K562 (cell line): ENCODE results near the gene GPNMB. TPM values are rescaled to one million over a fixed set of nuclear protein-coding genes. Genes with fewer than 3 reads are reported as not detected.
A peak's percentile ranks its signal among the peaks of the same experiment; 100 is the strongest.

ENCODE experiments used
- AFF4 ChIP-seq: sonication (generic); formaldehyde crosslinking; IDR thresholded peaks from 2 replicates; pipeline ENCODE4 v1.8.0; 2023; ENCODE audit warnings: mild to moderate bottlenecking, missing genetic modification reagents
- CUX1 ChIP-seq: fragments of 200-800 bp; sonication (Bioruptor generic); IDR thresholded peaks from 2 replicates; pipeline ENCODE4 v1.6.1; 2016; ENCODE audit warnings: missing genetic modification characterization, missing compliant biosample characterization
- FOXJ3 ChIP-seq: sonication (generic); formaldehyde crosslinking; IDR thresholded peaks from 2 replicates; pipeline ENCODE4 v1.4.0; 2020; ENCODE audit warnings: mild to moderate bottlenecking, missing genetic modification reagents
- LCOR ChIP-seq: sonication (generic); formaldehyde crosslinking; IDR thresholded peaks from 2 replicates; pipeline ENCODE4 v1.8.0; 2022; ENCODE audit warnings: mild to moderate bottlenecking, missing genetic modification reagents
- MCM5 ChIP-seq: fragments of 450-650 bp; IDR thresholded peaks from 2 replicates; pipeline ENCODE4 v1.6.1; 2016; ENCODE audit warnings: low read depth
- PHF20 ChIP-seq: fragments of 450-650 bp; IDR thresholded peaks from 2 replicates; pipeline ENCODE4 v1.6.1; 2018; ENCODE audit not compliant: partially characterized antibody
- RREB1 ChIP-seq: fragments of 250-450 bp; sonication (Bioruptor Pico); IDR thresholded peaks from 2 replicates; pipeline ENCODE4 v1.4.0; 2020
- SIN3A ChIP-seq, 2 experiments: fragments of 150-350 bp in 1 of 2; IDR thresholded peaks; 2 replicates each; pipeline ENCODE4 v1.6.1; 2011 to 2016; ENCODE audit warnings: borderline replicate concordance in 2 of 2, low read depth in 2 of 2, low read length in 2 of 2, mild to moderate bottlenecking in 2 of 2, moderate library complexity in 2 of 2; ENCODE audit not compliant: control insufficient read depth in 1 of 2
- ZNF121 ChIP-seq: sonication (generic); formaldehyde crosslinking; conservative IDR thresholded peaks from 2 replicates; pipeline ENCODE4 v1.8.0; 2022; ENCODE audit warnings: missing genetic modification reagents
- ZNF282 ChIP-seq: sonication (generic); formaldehyde crosslinking; IDR thresholded peaks from 2 replicates; pipeline ENCODE4 v1.8.1; 2023; ENCODE audit warnings: missing genetic modification reagents
- polyA plus RNA-seq, 8 experiments: library from polyadenylated mRNA; depleted of rRNA in 4 of 8; stranded (reverse) in 5 of 8; unstranded in 3 of 8; fragments of >200 nt; fragmentation: Nextera tagmentation in 2 of 8; fragmentation: Illumina TruSeq in 1 of 8; extraction: Ambion mirVana in 2 of 8; extraction: Trizol in 1 of 8; gene quantifications; 2 replicates each; pipeline versions ENCODE4 v1.2.1 to v1.2.3, GENCODE V29; 2011 to 2014; ENCODE audit warnings: inconsistent platforms in 1 of 8, missing spikeins in 1 of 8
- total RNA-seq, 7 experiments: library from RNA; depleted of rRNA in 6 of 7; stranded (reverse); fragments of >200 nt in 6 of 7; fragmentation: Illumina TruSeq in 2 of 7; extraction: Trizol in 2 of 7; gene quantifications; 2 replicates each; pipeline versions ENCODE4 v1.2.1 to v1.2.3, GENCODE V29; 2011 to 2021; ENCODE audit warnings: low replicate concordance in 1 of 7

The GPNMB gene
- total and polyA plus RNA-seq, 9 of the 15 experiments (the other 6 are each of a cell fraction or from before 2014, with no cell fraction given), result 0.15 to 0.72 (median 0.33) TPM

GRCh38 chr7:23298885-23299769 lies 52.6 kb downstream of the GPNMB start, which contains the start of gene MALSU1 (continued):
- TF ChIP-seq PHF20 (peak; percentile 96), MCM5 (no peak), SIN3A (IDR thresholded peaks at IDR 0.05; ENCODE audit: borderline replicate concordance in 2 of 2, control insufficient read depth in 1 of 2, low read depth in 2 of 2, low read length in 2 of 2) (peak; percentile 61 to 91; a peak in 2 of 4 replicates), ZNF121 (CRISPR knock-in tag) (no peak), FOXJ3 (CRISPR knock-in tag) (no peak), RREB1 (no peak), LCOR (CRISPR knock-in tag) (no peak), ZNF282 (peak; percentile 51; the same call in 1 of the 2 replicates), CUX1 (CRISPR knock-in tag) (no peak), AFF4 (no peak)
